ENCODE results near the gene POU2AF1. TPM values are rescaled to one million over a fixed set of nuclear protein-coding genes. Genes with fewer than 3 reads are reported as not detected.
"Not testable (repeated sequence)": the region's sequence is repeated elsewhere in the genome, so short reads cannot be mapped to it uniquely, and the experiment has no call there.

The POU2AF1 gene
- total RNA-seq, 4 donors from 2014 or later: 0.57 to 2.2 (median 1.8) TPM; not detected in 1

DNA sequence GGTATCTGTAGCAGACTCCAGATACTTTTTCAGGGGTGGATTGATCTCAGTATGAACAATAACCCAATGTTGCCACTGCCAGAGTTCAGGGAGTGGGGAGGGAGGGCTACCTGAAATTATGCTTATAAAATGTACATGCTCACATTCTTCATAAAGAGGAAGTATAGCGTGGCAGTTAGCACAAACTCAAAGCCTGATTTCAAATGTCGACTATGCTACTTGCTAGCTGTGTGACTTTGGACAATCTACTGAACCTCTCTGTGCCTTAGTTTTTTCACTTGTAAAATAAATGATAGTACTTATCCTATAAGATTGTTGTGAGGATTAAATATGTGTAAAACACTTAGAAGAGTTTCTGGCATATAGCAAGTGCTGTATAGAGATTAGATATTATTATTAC lies 26.5 kb upstream of the POU2AF1 start:
- H3K27me3 ChIP-seq: no peaks in the 10 kb centered on the region
- intact Hi-C loops (cut with DNase I): no loop called here
- TF ChIP-seq POLR2A (IDR thresholded peaks at IDR 0.05): no peak
- TF ChIP-seq, protein P1, sequence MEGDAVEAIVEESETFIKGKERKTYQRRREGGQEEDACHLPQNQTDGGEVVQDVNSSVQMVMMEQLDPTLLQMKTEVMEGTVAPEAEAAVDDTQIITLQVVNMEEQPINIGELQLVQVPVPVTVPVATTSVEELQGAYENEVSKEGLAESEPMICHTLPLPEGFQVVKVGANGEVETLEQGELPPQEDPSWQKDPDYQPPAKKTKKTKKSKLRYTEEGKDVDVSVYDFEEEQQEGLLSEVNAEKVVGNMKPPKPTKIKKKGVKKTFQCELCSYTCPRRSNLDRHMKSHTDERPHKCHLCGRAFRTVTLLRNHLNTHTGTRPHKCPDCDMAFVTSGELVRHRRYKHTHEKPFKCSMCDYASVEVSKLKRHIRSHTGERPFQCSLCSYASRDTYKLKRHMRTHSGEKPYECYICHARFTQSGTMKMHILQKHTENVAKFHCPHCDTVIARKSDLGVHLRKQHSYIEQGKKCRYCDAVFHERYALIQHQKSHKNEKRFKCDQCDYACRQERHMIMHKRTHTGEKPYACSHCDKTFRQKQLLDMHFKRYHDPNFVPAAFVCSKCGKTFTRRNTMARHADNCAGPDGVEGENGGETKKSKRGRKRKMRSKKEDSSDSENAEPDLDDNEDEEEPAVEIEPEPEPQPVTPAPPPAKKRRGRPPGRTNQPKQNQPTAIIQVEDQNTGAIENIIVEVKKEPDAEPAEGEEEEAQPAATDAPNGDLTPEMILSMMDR (IDR thresholded peaks at IDR 0.05): no peak
- no peaks in the 10 kb centered on the region for H3K36me3 ChIP-seq
- H3K27ac ChIP-seq: no peak overlapping the region
- H3K4me1 ChIP-seq: no peaks in the 10 kb centered on the region
- no peak for DNase-seq
- no peak overlapping the region for H3K4me3 ChIP-seq
- no peaks in the 10 kb centered on the region for H3K9me3 ChIP-seq
- 86 to 87% methylated on average over 2 of the region's 2 CpGs for WGBS, 2 donors

DNA sequence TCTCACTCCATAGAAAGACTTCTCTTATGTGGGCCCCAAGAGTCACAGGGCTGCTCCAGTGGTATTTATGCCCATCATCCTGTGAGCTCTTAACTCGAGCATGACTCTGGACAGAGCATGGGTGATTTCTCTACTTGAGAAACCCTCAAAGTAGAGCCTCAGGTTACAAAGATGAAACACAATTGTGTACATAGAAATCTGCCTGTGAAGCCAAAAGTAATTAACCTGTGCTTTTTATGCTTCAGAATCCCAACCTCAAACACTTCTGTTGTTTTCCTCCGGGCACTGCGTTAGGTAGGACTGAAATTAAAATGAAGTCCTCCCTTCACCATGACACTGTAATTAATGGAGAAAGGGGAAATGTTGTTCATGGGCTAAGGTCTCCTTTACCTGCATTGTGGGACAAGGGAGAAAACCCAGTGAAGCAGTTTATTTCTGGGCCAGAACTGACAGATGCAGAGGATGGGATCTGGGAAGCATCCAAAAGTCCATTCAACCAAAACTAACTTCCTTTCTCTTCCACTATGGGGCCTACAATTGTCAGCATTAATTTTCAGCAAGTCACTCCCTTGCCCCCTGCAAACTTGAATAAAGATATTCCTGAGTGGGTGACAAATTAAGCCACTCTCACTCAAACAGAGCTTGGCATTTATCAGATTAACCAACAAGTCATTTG lies 24.1 kb upstream of the POU2AF1 start:
- H3K4me3 ChIP-seq: no peak overlapping the region
- no peaks in the 10 kb centered on the region for H3K9me3 ChIP-seq
- H3K27ac ChIP-seq: no peak overlapping the region
- no peaks in the 10 kb centered on the region for H3K4me1 ChIP-seq
- TF ChIP-seq, protein P1 (IDR thresholded peaks at IDR 0.05): no peak
- no peak for TF ChIP-seq POLR2A (IDR thresholded peaks at IDR 0.05)
- no peak for DNase-seq
- H3K27me3 ChIP-seq: no peaks in the 10 kb centered on the region
- no peaks in the 10 kb centered on the region for H3K36me3 ChIP-seq
- intact Hi-C loops (cut with DNase I): no loop called here
- 25 to 65% methylated on average over 3 of the region's 3 CpGs for WGBS, 2 donors

DNA sequence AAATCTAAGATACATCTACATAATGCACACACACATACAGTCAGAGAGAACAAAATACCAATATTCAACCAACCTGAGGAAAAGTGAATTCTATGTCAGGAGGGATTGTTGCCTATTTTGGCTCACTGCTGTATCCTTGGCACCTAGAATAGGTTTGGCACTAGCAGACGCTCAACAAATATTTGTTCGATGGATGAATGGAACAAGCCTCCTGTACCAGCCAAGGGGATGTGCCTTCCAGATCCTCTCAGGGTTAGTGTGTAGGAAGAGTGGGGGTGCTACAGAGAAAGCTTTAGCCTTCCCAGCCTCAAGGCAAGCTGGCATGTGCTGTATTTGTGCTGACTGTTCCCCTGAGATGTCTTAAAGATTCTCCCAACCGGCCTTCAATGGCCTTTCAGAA lies 23.3 kb upstream of the POU2AF1 start:
- intact Hi-C loops (cut with DNase I): no loop called here
- H3K27ac ChIP-seq: no peak overlapping the region
- H3K36me3 ChIP-seq: no peaks in the 10 kb centered on the region
- H3K9me3 ChIP-seq: no peaks in the 10 kb centered on the region
- H3K27me3 ChIP-seq: no peaks in the 10 kb centered on the region
- 19 to 48% methylated on average over 3 of the region's 3 CpGs for WGBS, 2 donors
- H3K4me3 ChIP-seq: no peak overlapping the region
- no peak for DNase-seq
- no peaks in the 10 kb centered on the region for H3K4me1 ChIP-seq
- TF ChIP-seq, protein P1 (IDR thresholded peaks at IDR 0.05): no peak
- TF ChIP-seq POLR2A (IDR thresholded peaks at IDR 0.05): no peak

DNA sequence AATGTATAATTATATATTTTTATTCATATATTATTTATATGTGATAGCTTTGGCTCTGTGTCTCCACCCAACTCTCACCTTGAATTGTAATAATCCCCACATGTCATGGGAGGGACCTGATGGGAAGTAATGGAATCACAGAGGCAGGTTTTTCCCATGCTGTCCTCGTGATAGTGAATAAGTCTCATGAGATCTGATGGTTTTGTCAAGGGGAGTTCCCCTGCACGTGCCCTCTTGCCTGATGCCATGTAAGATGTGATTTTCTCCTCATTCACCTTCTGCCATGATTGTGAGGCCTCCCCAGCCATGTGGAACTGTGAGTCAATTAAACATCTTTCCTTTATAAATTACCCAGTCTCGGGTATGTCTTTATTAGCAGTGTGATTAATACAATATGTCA lies 22.9 kb upstream of the POU2AF1 start:
- DNase-seq; H3K36me3 ChIP-seq; H3K4me3 ChIP-seq; H3K27me3 ChIP-seq; H3K4me1 ChIP-seq; H3K27ac ChIP-seq; H3K9me3 ChIP-seq; intact Hi-C loops (cut with DNase I): not testable (repeated sequence)
- whole genome bisulfite sequencing, 2 donors: 44 to 62% methylated on average over 3 of the region's 3 CpGs

DNA sequence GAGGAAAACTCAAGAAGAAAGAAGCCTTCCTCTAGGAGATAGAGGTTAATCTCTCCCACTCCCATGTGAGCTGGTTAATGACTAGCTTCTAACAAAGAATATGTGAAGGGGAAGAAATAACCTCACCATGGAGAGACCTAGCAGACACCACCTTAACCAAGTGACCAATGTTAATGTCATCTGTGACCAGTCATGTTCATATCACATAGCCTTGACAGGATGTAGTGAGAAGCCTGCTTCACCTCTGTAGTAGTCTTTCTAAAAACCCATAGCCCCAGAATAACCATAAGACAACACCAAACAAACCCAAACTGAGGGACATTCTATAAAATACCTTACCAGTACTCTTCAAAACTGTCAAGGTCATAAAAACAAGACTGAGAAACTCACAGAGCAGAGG lies 21.5 kb upstream of the POU2AF1 start:
- Histone ChIP-seq H3K27me3 (no peaks in the 10 kb centered on the region), H3K4me1 (no peaks in the 10 kb centered on the region), H3K36me3 (no peaks in the 10 kb centered on the region), H3K4me3 (no peak overlapping the region), H3K27ac (no peak overlapping the region), H3K9me3 (no peaks in the 10 kb centered on the region)
- no peak for DNase-seq
- TF ChIP-seq, protein P1 (IDR thresholded peaks at IDR 0.05): no peak
- no peak for TF ChIP-seq POLR2A (IDR thresholded peaks at IDR 0.05)
- intact Hi-C loops (cut with DNase I): no loop called here

Data from esophagus squamous epithelium (tissue), 5 donors.